RPMI7951 (cell line): ENCODE data around the gene NRIP2. TPM values are rescaled to one million over a fixed set of nuclear protein-coding genes. Genes with fewer than 3 reads are reported as not detected.

Source experiments
- DNase-seq: peaks from one replicate; pipeline ENCODE4 v3.0.0-alpha.2; 2012; ENCODE audit warnings: low read depth
- total RNA-seq: library from RNA; depleted of rRNA; stranded (reverse); fragments of >200 nt; shearing (Covaris generic); gene quantifications from 2 replicates; pipeline ENCODE4 v1.2.3, GENCODE V29; 2014; rRNA removed

The NRIP2 gene
- total RNA-seq, 1 experiment from 2014 or later = not detected

GRCh38 chr12:2775431-2775830, 59.4 kb downstream of the NRIP2 start:
- no peak for DNase-seq

Other genes with a start within 250 kb of the NRIP2 start
- 38.9 and 40.6 TPM in 2 replicates for gene FKBP4, start 40.1 kb downstream of the NRIP2 start, total RNA-seq
- 9.3 and 13.9 TPM in 2 replicates for gene ITFG2, start 22.4 kb downstream of the NRIP2 start, total RNA-seq
- not detected in 2 replicates for gene TEX52, start 22.0 kb upstream of the NRIP2 start, total RNA-seq
- gene FOXM1, start 42.1 kb upstream of the NRIP2 start, total RNA-seq = 38.6 and 58.3 TPM in 2 replicates
- gene RHNO1, start 42.2 kb upstream of the NRIP2 start, total RNA-seq = 41.7 and 44.6 TPM in 2 replicates
- gene TULP3, start 55.9 kb upstream of the NRIP2 start, total RNA-seq = 34.2 and 42.8 TPM in 2 replicates
- 10.9 and 11.3 TPM in 2 replicates for gene TEAD4, start 124.4 kb upstream of the NRIP2 start, total RNA-seq
- 37.6 and 42.0 TPM in 2 replicates for gene TSPAN9, start 242.3 kb upstream of the NRIP2 start, total RNA-seq